Measurements from ENCODE around the gene KDM5B.
"Not testable (repeated sequence)": the region's sequence is repeated elsewhere in the genome, so short reads cannot be mapped to it uniquely, and the experiment has no call there.

KDM5B gene

DNA sequence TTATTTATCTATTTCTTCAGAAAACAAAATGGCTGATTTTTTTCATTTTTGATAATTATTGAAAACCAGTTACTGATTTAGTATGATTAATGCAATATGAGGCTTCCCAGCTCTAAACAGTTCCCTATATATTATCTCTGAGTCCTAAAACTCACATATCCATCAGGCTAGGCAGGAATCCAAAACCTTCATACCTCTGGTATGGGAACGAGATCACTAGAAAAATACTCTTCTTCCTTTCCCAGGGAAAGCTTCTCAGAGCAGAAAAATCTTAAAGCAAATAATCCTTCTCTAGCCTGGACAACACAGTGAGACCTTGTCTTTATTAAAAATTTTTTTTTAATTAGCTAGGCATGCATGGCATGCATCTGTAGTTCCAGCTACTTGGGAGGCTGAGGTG is 42.5 kb downstream of the KDM5B start:
- no peak overlapping the region for H3K4me3 ChIP-seq (ENCODE audit: low read length)
- peaks cover 67% of the 10 kb centered on the region for H3K36me3 ChIP-seq (ENCODE audit: insufficient read depth, low read length)
- H3K27me3 ChIP-seq (ENCODE audit: control insufficient read depth, insufficient read depth, low read length) = no peaks in the 10 kb centered on the region
- H3K9ac ChIP-seq (ENCODE audit: low read depth, low read length) = no peak overlapping the region
- H3K4me1 ChIP-seq (ENCODE audit: control insufficient read depth, insufficient read depth, low read length) = no peaks in the 10 kb centered on the region
- H3K9me3 ChIP-seq (replicated peaks; ENCODE audit: low read length) = no peaks in the 10 kb centered on the region
- no peak overlapping the region for H3K4me2 ChIP-seq (ENCODE audit: low read length)

DNA sequence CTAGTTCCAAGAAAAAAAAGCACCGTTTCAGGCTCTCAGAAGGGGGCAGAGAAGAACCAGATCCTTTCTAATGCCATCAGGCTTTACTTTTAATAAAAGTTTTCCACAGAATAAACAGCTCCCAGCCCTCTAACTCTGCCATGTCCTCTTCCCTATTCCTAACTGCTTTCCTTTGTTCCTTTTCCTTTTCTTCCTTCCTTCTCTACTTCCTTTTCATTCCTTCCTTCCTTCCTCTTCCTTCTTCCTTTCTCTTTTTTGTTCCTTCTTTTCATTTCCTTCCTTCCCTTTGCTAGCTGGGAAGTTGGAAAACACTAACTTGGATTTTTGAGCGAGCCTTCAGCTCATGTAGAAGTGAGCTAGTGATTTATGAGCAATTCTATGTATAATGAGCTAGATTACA is 46.2 kb downstream of the KDM5B start:
- no peak overlapping the region for H3K4me3 ChIP-seq (ENCODE audit: low read length)
- no peak overlapping the region for H3K4me2 ChIP-seq (ENCODE audit: low read length)
- no peak overlapping the region for H3K9ac ChIP-seq (ENCODE audit: low read depth, low read length)
- H3K9me3 ChIP-seq (replicated peaks; ENCODE audit: low read length) = no peaks in the 10 kb centered on the region
- H3K36me3 ChIP-seq (ENCODE audit: insufficient read depth, low read length) = peaks cover 83% of the 10 kb centered on the region
- H3K27me3 ChIP-seq (ENCODE audit: control insufficient read depth, insufficient read depth, low read length) = no peaks in the 10 kb centered on the region
- H3K4me1 ChIP-seq (ENCODE audit: control insufficient read depth, insufficient read depth, low read length) = no peaks in the 10 kb centered on the region

DNA sequence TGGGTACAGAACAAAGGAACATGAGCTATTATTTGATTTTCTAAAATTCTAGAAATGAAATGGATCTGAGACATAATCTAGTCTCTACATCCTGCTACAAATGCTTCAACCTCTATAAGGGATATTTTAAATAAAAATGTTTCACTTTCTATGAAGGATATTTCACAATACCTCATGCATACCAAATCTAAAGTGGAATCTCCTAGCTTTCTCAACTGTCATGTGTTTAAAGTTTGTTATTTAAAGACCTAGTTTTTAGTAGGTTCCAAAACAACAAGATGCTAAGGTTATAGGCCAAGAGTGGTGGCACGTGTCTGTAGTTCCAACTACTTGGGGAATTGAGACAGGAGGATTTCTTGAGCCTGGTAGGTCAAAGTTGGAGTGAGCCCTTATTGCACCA is 47.6 kb downstream of the KDM5B start:
- H3K36me3 ChIP-seq (ENCODE audit: insufficient read depth, low read length) = peaks cover 84% of the 10 kb centered on the region
- H3K27me3 ChIP-seq (ENCODE audit: control insufficient read depth, insufficient read depth, low read length) = no peaks in the 10 kb centered on the region
- H3K4me1 ChIP-seq (ENCODE audit: control insufficient read depth, insufficient read depth, low read length) = no peaks in the 10 kb centered on the region
- no peak overlapping the region for H3K4me2 ChIP-seq (ENCODE audit: low read length)
- H3K9ac ChIP-seq (ENCODE audit: low read depth, low read length) = no peak overlapping the region
- no peak overlapping the region for H3K4me3 ChIP-seq (ENCODE audit: low read length)
- H3K9me3 ChIP-seq (replicated peaks; ENCODE audit: low read length) = no peaks in the 10 kb centered on the region

DNA sequence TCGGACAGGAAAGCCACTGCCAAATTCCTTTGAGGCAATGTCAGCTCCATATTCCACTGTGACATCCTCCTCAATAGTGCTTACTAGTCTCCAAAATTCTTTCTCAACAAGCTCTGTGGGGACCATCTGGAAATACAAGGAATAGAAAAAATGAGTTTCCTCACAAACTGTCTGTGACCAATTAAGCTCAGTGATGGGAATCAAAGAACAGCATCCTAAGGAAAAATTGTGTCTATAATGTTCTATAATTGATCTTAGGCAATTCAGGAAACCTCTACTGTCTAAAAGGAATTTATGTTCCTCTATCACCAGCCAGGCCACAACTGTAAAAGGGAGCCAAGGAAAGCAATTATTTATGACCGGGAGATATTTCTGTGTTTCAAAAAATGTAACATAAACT is 51.8 kb downstream of the KDM5B start:
- no peak overlapping the region for H3K4me3 ChIP-seq (ENCODE audit: low read length)
- H3K36me3 ChIP-seq (ENCODE audit: insufficient read depth, low read length) = peaks cover 90% of the 10 kb centered on the region
- H3K4me1 ChIP-seq (ENCODE audit: control insufficient read depth, insufficient read depth, low read length) = no peaks in the 10 kb centered on the region
- H3K4me2 ChIP-seq (ENCODE audit: low read length) = no peak overlapping the region
- H3K9ac ChIP-seq (ENCODE audit: low read depth, low read length) = no peak overlapping the region
- H3K9me3 ChIP-seq (replicated peaks; ENCODE audit: low read length) = no peaks in the 10 kb centered on the region
- H3K27me3 ChIP-seq (ENCODE audit: control insufficient read depth, insufficient read depth, low read length) = no peaks in the 10 kb centered on the region

DNA sequence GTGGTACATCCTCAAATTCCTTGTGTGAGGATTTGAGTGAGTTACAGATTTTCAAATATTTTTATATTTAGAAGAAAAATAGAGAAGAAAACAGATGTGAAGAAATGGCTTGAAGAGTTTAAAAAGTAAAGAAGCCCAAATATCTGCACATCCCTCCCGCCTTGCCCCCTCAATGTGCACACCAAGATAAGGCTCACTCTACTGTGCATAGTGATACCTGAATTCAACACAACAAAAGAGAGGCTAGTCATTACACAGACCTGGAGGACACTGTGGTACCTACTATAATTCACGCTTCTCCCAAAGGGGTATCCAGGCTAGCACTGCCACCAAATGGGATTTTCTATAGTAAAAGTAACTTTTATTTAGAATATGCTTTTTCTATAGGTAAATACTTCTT is 53.9 kb downstream of the KDM5B start:
- Histone ChIP-seq H3K9me3 (replicated peaks; ENCODE audit: low read length) (no peaks in the 10 kb centered on the region), H3K9ac (ENCODE audit: low read depth, low read length) (no peak overlapping the region), H3K36me3 (ENCODE audit: insufficient read depth, low read length) (peaks cover 90% of the 10 kb centered on the region), H3K27me3 (ENCODE audit: control insufficient read depth, insufficient read depth, low read length) (no peaks in the 10 kb centered on the region), H3K4me2 (ENCODE audit: low read length) (no peak overlapping the region), H3K4me3 (ENCODE audit: low read length) (no peak overlapping the region), H3K4me1 (ENCODE audit: control insufficient read depth, insufficient read depth, low read length) (no peaks in the 10 kb centered on the region)

DNA sequence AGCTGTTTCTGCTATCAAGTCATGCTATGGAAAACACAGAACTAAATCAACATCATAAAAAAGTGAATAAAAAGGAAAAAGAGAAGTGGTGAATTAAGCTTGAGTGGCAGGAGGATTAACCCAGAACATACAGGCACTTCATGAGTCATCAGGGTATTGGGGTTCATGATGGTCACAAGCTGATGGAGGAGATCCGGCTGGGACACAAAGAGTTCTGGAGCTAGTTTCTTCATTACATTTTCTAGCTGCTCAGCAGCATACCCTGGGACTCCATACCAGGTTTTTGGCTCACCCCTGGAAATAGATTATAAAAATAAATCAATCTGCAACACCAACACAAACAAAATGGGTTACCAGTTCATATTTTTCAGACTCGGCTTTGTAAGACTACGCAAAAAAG is 55.4 kb downstream of the KDM5B start:
- Histone ChIP-seq H3K36me3 (ENCODE audit: insufficient read depth, low read length) (peaks cover 91% of the 10 kb centered on the region), H3K9ac (ENCODE audit: low read depth, low read length) (no peak overlapping the region), H3K4me1 (ENCODE audit: control insufficient read depth, insufficient read depth, low read length) (no peaks in the 10 kb centered on the region), H3K4me3 (ENCODE audit: low read length) (no peak overlapping the region), H3K27me3 (ENCODE audit: control insufficient read depth, insufficient read depth, low read length) (no peaks in the 10 kb centered on the region), H3K9me3 (replicated peaks; ENCODE audit: low read length) (no peaks in the 10 kb centered on the region), H3K4me2 (ENCODE audit: low read length) (no peak overlapping the region)

DNA sequence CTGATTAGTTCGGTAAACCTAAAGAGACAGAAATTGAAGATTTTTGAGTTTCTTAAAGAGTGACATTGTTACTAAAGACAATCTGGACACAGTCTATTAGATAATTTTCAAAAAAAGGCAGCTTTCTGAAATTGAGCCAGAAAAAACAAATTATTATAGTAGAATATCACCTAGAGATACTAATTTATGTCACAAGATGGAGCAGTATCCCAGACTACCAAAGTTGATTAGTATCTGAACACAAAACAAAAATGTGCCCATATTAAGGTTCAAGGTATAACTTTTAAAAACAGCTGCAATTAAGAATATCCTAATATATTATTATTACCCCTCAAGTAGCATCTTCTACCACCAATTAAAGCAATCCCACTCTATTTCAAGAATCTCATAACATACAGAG is 57.5 kb downstream of the KDM5B start:
- no peaks in the 10 kb centered on the region for H3K9me3 ChIP-seq (replicated peaks; ENCODE audit: low read length)
- H3K4me3 ChIP-seq (ENCODE audit: low read length) = no peak overlapping the region
- H3K4me2 ChIP-seq (ENCODE audit: low read length) = no peak overlapping the region
- H3K4me1 ChIP-seq (ENCODE audit: control insufficient read depth, insufficient read depth, low read length) = no peaks in the 10 kb centered on the region
- H3K36me3 ChIP-seq (ENCODE audit: insufficient read depth, low read length) = peaks cover 84% of the 10 kb centered on the region
- H3K27me3 ChIP-seq (ENCODE audit: control insufficient read depth, insufficient read depth, low read length) = no peaks in the 10 kb centered on the region
- no peak overlapping the region for H3K9ac ChIP-seq (ENCODE audit: low read depth, low read length)

DNA sequence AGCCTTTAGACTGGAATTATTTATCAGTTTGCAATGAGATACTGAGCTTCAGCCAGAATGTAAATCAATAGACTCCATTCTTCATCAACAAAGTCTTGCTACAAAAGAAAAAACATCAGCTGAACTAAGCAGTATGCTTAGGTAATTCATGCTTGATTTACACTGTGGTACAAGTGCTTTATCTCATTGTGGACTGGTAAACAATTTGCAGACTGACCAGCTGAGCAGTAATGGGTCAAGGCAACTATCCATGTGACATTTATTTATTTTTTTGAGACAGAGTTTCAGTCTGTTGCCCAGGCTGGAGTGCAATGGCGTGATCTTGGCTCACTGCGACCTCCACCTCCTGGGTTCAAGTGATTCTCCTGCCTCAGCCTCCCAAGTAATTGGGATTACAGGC is 58.2 kb downstream of the KDM5B start:
- Histone ChIP-seq H3K9me3 (replicated peaks; ENCODE audit: low read length) (no peaks in the 10 kb centered on the region), H3K36me3 (ENCODE audit: insufficient read depth, low read length) (peaks cover 84% of the 10 kb centered on the region), H3K4me1 (ENCODE audit: control insufficient read depth, insufficient read depth, low read length) (no peaks in the 10 kb centered on the region), H3K27me3 (ENCODE audit: control insufficient read depth, insufficient read depth, low read length) (no peaks in the 10 kb centered on the region), H3K4me3 (ENCODE audit: low read length) (no peak overlapping the region), H3K4me2 (ENCODE audit: low read length) (no peak overlapping the region), H3K9ac (ENCODE audit: low read depth, low read length) (no peak overlapping the region)

DNA sequence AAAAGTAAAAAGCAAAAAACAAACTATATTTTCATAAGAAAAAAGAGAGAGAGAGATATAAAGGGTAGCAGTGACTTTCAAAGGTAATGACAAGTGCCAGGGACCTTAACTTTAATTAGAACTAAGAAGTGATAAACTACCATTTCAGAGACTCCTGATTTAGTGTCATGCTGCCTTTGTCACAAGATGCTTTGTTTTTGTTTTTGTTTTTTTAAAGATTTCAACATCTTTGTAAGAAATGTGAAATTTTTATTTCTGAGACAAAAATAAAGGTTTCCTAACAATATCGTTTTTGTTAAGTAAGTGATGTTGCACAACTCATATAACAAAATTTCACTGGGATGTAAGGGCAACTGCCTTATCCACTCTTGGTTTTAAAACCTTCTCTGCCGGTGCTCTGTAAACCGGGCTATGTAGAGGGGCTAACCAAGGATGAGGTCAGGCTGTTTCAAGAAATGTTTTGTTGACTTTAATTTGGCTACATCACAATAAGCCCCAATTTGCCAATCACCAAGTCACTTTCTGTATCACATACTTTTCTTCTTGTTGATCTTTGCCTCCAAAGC is 62.8 kb downstream of the KDM5B start:
- no peaks in the 10 kb centered on the region for H3K9me3 ChIP-seq (replicated peaks; ENCODE audit: low read length)
- H3K36me3 ChIP-seq (ENCODE audit: insufficient read depth, low read length) = peaks cover 83% of the 10 kb centered on the region
- no peak overlapping the region for H3K4me3 ChIP-seq (ENCODE audit: low read length)
- no peaks in the 10 kb centered on the region for H3K4me1 ChIP-seq (ENCODE audit: control insufficient read depth, insufficient read depth, low read length)
- no peaks in the 10 kb centered on the region for H3K27me3 ChIP-seq (ENCODE audit: control insufficient read depth, insufficient read depth, low read length)
- no peak overlapping the region for H3K9ac ChIP-seq (ENCODE audit: low read depth, low read length)
- H3K4me2 ChIP-seq (ENCODE audit: low read length) = no peak overlapping the region

DNA sequence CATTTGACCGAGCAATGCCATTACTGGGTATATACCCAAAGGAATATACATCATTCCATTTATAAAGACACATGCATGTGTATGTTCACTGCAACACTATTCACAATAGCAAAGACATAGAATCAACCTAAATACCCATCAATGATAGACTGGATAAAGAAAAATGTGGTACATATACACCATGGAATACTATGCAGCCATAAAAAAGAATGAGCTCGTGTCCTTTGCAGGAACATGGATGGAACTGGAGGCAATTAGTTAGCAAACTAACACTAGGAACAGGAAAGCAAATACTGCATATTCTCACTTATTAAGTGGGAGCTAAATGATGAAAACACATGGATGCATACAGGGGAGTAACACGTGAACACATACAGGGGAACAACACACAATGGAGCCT is 63.5 kb downstream of the KDM5B start:
- peaks cover 79% of the 10 kb centered on the region for H3K36me3 ChIP-seq (ENCODE audit: insufficient read depth, low read length)
- not testable (repeated sequence) for H3K4me2 ChIP-seq (ENCODE audit: low read length); H3K4me3 ChIP-seq (ENCODE audit: low read length); H3K4me1 ChIP-seq (ENCODE audit: control insufficient read depth, insufficient read depth, low read length); H3K9me3 ChIP-seq (replicated peaks; ENCODE audit: low read length); H3K27me3 ChIP-seq (ENCODE audit: control insufficient read depth, insufficient read depth, low read length); H3K9ac ChIP-seq (ENCODE audit: low read depth, low read length)

DNA sequence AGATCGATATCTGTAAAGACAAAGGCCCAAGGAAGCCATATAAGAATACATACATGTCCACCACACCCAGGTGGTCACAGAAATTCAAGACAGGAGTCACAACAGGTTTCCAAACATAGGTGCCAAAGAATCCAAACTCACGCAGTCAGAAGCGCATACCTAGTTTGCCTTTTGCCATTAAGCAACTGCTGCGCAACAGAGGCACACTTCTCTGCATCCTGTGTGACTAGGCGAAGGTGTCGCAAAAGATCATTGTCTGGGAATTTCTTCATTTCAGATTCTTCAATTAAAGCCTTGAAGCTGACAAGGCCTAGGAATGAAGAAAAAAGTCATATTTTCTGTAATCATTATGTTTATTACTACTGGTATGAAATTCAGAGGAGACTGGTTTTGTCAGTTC is 65.7 kb downstream of the KDM5B start:
- Histone ChIP-seq H3K4me1 (ENCODE audit: control insufficient read depth, insufficient read depth, low read length) (no peaks in the 10 kb centered on the region), H3K27me3 (ENCODE audit: control insufficient read depth, insufficient read depth, low read length) (no peaks in the 10 kb centered on the region), H3K36me3 (ENCODE audit: insufficient read depth, low read length) (peaks cover 64% of the 10 kb centered on the region), H3K9me3 (replicated peaks; ENCODE audit: low read length) (no peaks in the 10 kb centered on the region), H3K9ac (ENCODE audit: low read depth, low read length) (no peak overlapping the region), H3K4me2 (ENCODE audit: low read length) (no peak overlapping the region), H3K4me3 (ENCODE audit: low read length) (no peak overlapping the region)

DNA sequence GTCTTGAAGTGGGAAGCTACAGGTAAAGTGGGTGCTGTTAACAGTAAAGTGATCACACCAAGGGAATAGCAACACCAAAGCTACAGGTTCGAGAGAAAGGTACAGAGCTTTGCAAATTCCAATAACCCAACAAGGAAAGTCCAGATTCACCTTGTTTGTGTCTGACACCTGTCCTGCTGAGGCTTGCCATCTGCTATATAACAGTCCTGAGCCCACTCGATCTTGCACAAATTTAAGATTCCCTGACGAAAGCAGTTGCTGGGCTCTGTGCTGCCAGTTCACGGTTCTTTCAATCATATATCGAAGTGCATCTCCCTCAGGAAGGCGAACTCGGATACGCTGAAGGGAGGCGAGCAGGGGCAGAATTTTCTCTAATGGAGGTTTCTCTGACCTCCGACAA is 75.0 kb downstream of the KDM5B start:
- Histone ChIP-seq H3K4me1 (ENCODE audit: control insufficient read depth, insufficient read depth, low read length) (no peaks in the 10 kb centered on the region), H3K27me3 (ENCODE audit: control insufficient read depth, insufficient read depth, low read length) (no peaks in the 10 kb centered on the region), H3K9ac (ENCODE audit: low read depth, low read length) (no peak overlapping the region), H3K4me2 (ENCODE audit: low read length) (no peak overlapping the region), H3K9me3 (replicated peaks; ENCODE audit: low read length) (no peaks in the 10 kb centered on the region), H3K4me3 (ENCODE audit: low read length) (no peak overlapping the region), H3K36me3 (ENCODE audit: insufficient read depth, low read length) (peaks cover 92% of the 10 kb centered on the region)
